GM23338 (cell line): ENCODE measurements around the gene ADCY1. TPM values are rescaled to one million over a fixed set of nuclear protein-coding genes. Genes with fewer than 3 reads are reported as not detected.

ENCODE experiments used
- ATAC-seq: fragments of 200-7000 bp; cut with Tn5 transposase; 3 replicates; pipeline ENCODE4 v1.9.1; 2020
- DNase-seq: peaks from one replicate; pipeline ENCODE4 v3.0.0-alpha.2; 2015; ENCODE audit warnings: low spot score
- H2AFZ ChIP-seq: fragments of 200-600 bp; sonication (generic); 2 replicates; pipeline ENCODE4 v1.8.0; 2016; ENCODE audit warnings: antibody characterized with exemption, mild to moderate bottlenecking, moderate library complexity
- H3F3A ChIP-seq: fragments of 200-600 bp; sonication (generic); replicated peaks from 2 replicates; pipeline ENCODE4 v1.8.0; 2017; ENCODE audit warnings: antibody characterized with exemption, mixed run types, low read depth
- H3K27ac ChIP-seq: fragments of 200-600 bp; sonication (generic); 2 replicates; pipeline ENCODE4 v1.6.1; 2016; ENCODE audit warnings: low read depth
- H3K27me3 ChIP-seq: fragments of 200-600 bp; sonication (generic); 2 replicates; pipeline ENCODE4 v1.8.0; 2016; ENCODE audit warnings: mild to moderate bottlenecking, mixed run types, moderate library complexity; ENCODE audit not compliant: insufficient read depth
- H3K36me3 ChIP-seq: fragments of 200-600 bp; sonication (generic); 2 replicates; pipeline ENCODE4 v1.8.0; 2016; ENCODE audit warnings: mild to moderate bottlenecking; ENCODE audit not compliant: insufficient read depth
- H3K4me1 ChIP-seq: fragments of 200-600 bp; sonication (generic); 2 replicates; pipeline ENCODE4 v1.8.0; 2016; ENCODE audit warnings: mild to moderate bottlenecking, moderate library complexity; ENCODE audit not compliant: insufficient read depth
- H3K4me2 ChIP-seq: fragments of 200-600 bp; sonication (generic); 2 replicates; pipeline ENCODE4 v1.7.1; 2017; ENCODE audit warnings: mixed run types
- H3K4me3 ChIP-seq: fragments of 200-600 bp; sonication (generic); 2 replicates; pipeline ENCODE4 v1.6.1; 2016; ENCODE audit warnings: mixed run types
- H3K79me2 ChIP-seq: fragments of 200-600 bp; sonication (generic); replicated peaks from 2 replicates; pipeline ENCODE4 v1.8.0; 2017; ENCODE audit warnings: mild to moderate bottlenecking; ENCODE audit not compliant: insufficient read depth
- H3K9me2 ChIP-seq: fragments of 200-600 bp; sonication (generic); 2 replicates; pipeline ENCODE4 v1.8.0; 2017; ENCODE audit not compliant: insufficient read depth
- H4K20me1 ChIP-seq: fragments of 200-600 bp; sonication (generic); replicated peaks from 2 replicates; pipeline ENCODE4 v1.8.0; 2017; ENCODE audit warnings: mild to moderate bottlenecking; ENCODE audit not compliant: insufficient read depth
- H3K27ac Mint-ChIP-seq: 2 replicates; pipeline ENCODE4 v1.8.0; 2020; ENCODE audit warnings: inconsistent platforms, mild to moderate bottlenecking, moderate library complexity, mixed read lengths
- H3K27me3 Mint-ChIP-seq: 3 replicates; pipeline ENCODE4 v1.8.0; 2022; ENCODE audit warnings: low read depth, mild to moderate bottlenecking, moderate library complexity, mixed read lengths, inconsistent platforms; ENCODE audit not compliant: insufficient read depth, poor library complexity
- H3K36me3 Mint-ChIP-seq: 3 replicates; pipeline ENCODE4 v1.8.0; 2021; ENCODE audit warnings: low read depth, mild to moderate bottlenecking, inconsistent platforms, moderate library complexity, mixed read lengths
- H3K4me1 Mint-ChIP-seq: 3 replicates; pipeline ENCODE4 v1.8.0; 2020; ENCODE audit warnings: mild to moderate bottlenecking, inconsistent platforms, mixed read lengths
- H3K4me3 Mint-ChIP-seq: 3 replicates; pipeline ENCODE4 v1.8.0; 2021; ENCODE audit warnings: moderate library complexity, mild to moderate bottlenecking, inconsistent platforms, mixed read lengths
- H3K9me3 Mint-ChIP-seq: 3 replicates; pipeline ENCODE4 v1.8.0; 2020; ENCODE audit warnings: moderate library complexity, mild to moderate bottlenecking, inconsistent platforms, mixed read lengths
- EZH2 ChIP-seq: fragments of 200-600 bp; sonication (generic); IDR thresholded peaks from one replicate; pipeline ENCODE4 v1.8.0; 2017; ENCODE audit warnings: antibody characterized with exemption, mild to moderate bottlenecking, low read depth; ENCODE audit not compliant: unreplicated experiment
- STAT1 ChIP-seq: IDR thresholded peaks from one replicate; pipeline ENCODE4 v1.6.1; 2016; ENCODE audit warnings: antibody characterized with exemption; ENCODE audit not compliant: unreplicated experiment
- polyA plus RNA-seq: library from polyadenylated mRNA; unstranded; fragments of >200 nt; fragmentation: Nextera tagmentation; extraction: Ambion mirVana; gene quantifications from 2 replicates; pipeline ENCODE4 v1.2.1, GENCODE V29; 2016
- total RNA-seq: library from RNA; depleted of rRNA; stranded (reverse); fragments of >200 nt; shearing (Covaris generic); gene quantifications from 2 replicates; pipeline ENCODE4 v1.2.3, GENCODE V29; 2014
- TF ChIP-seq, protein P1 (sequence below), 2 experiments: fragments of 200-600 bp in 1 of 2; sonication (generic) in 1 of 2; conservative IDR thresholded peaks; 2 replicates each; pipeline versions ENCODE4 v1.5.1 to v1.6.1; 2016 to 2017; ENCODE audit warnings: antibody characterized with exemption in 2 of 2, low read depth in 2 of 2, mild to moderate bottlenecking in 2 of 2, moderate library complexity in 1 of 2

The ADCY1 gene
- total and polyA plus RNA-seq, 2 experiments from 2014 or later, result 2.3 to 18.7 TPM

DNA sequence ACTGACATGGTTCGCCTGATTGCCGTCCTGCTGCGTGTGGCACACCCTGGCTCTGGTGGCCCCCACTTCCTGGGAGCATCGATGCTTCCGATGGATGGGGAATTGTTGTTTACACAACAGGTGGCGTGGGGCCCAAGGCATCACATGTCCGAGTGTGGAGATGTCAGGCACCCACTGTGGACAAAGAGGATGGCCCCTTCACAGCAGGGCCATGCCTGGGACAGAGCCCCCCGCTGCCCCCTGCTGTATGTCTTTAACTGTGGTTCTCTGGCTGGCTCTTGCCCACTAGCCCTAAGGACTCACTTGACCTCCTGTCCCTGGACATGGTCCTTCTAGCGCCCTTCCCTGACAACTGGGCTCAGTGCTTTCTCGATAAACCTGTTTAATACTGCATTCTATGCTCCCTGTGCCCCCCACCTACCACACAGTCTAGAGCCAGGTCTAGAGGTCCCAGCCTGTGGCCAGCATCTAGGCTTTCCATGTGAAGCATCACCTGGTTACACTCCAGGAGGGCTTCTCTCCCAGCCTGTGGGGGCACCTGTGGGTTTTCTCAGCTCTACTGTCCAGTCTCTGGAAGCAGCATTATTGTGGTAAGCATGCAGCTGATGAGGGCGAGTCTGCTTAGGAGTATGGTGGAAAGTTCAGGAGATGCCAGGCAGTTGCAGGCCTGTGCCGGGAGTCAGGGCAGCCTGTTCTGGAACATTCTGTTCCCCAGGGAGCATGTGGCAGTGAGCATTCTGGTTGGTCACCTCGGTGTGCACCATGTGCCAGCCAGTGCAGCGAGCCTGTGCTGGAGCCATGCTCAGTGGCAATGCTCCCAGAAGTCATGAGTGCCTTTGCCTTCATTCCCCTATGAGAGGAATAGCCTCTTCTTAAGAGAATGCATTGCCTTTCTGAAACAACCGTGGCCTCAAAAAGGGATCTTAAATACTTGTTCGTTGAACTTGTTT, 10.4 kb downstream of the ADCY1 start:
- Mint-ChIP-seq H3K4me1 (peaks cover 39% of the 10 kb centered on the region), H3K36me3 (no peaks in the 10 kb centered on the region), H3K9me3 (no peaks in the 10 kb centered on the region), H3K4me3 (no peak overlapping the region), H3K27me3 (peaks cover 10% of the 10 kb centered on the region), H3K27ac (no peak overlapping the region)
- H3K79me2 ChIP-seq, result peaks cover 21% of the 10 kb centered on the region
- no peak for DNase-seq
- no peaks in the 10 kb centered on the region for H3K27me3 ChIP-seq
- no peak overlapping the region for H3K4me3 ChIP-seq
- H3K9me2 ChIP-seq, result no peaks in the 10 kb centered on the region
- H4K20me1 ChIP-seq, result no peaks in the 10 kb centered on the region
- H2AFZ ChIP-seq, result no peak overlapping the region
- TF ChIP-seq, protein P1, sequence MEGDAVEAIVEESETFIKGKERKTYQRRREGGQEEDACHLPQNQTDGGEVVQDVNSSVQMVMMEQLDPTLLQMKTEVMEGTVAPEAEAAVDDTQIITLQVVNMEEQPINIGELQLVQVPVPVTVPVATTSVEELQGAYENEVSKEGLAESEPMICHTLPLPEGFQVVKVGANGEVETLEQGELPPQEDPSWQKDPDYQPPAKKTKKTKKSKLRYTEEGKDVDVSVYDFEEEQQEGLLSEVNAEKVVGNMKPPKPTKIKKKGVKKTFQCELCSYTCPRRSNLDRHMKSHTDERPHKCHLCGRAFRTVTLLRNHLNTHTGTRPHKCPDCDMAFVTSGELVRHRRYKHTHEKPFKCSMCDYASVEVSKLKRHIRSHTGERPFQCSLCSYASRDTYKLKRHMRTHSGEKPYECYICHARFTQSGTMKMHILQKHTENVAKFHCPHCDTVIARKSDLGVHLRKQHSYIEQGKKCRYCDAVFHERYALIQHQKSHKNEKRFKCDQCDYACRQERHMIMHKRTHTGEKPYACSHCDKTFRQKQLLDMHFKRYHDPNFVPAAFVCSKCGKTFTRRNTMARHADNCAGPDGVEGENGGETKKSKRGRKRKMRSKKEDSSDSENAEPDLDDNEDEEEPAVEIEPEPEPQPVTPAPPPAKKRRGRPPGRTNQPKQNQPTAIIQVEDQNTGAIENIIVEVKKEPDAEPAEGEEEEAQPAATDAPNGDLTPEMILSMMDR (conservative IDR thresholded peaks at IDR 0.05; ENCODE audit: low read depth in 2 of 2), result peak in 1 of 2 experiments; percentile 47; a peak in 2 of 4 replicates
- no peak for TF ChIP-seq EZH2
- H3F3A ChIP-seq, result no peaks in the 10 kb centered on the region
- no peak overlapping the region for H3K4me2 ChIP-seq
- peaks cover 17% of the 10 kb centered on the region for H3K4me1 ChIP-seq
- H3K36me3 ChIP-seq, result no peaks in the 10 kb centered on the region
- ATAC-seq, result no peak
- H3K27ac ChIP-seq, result no peak overlapping the region

- Histone ChIP-seq H3K4me2 (no peak overlapping the region), H3K27ac (no peak overlapping the region), H3K9me2 (no peaks in the 10 kb centered on the region), H3K4me1 (peaks cover 17% of the 10 kb centered on the region), H3K27me3 (no peaks in the 10 kb centered on the region), H2AFZ (no peak overlapping the region), H3F3A (no peaks in the 10 kb centered on the region), H4K20me1 (no peaks in the 10 kb centered on the region), H3K4me3 (no peak overlapping the region), H3K36me3 (no peaks in the 10 kb centered on the region), H3K79me2 (peaks cover 21% of the 10 kb centered on the region)
- DNase-seq (no peak), ATAC-seq (no peak)
- TF ChIP-seq, protein P1 (conservative IDR thresholded peaks at IDR 0.05; ENCODE audit: low read depth in 2 of 2), result no peak
- TF ChIP-seq STAT1, result no peak
- 0 out of 2 replicates have a peak overlapping the region, but pooled peaks have one; percentile 62 for H3K27ac Mint-ChIP-seq
- H3K9me3 Mint-ChIP-seq, result no peaks in the 10 kb centered on the region
- no peak overlapping the region for H3K4me3 Mint-ChIP-seq
- H3K4me1 Mint-ChIP-seq, result peaks cover 46% of the 10 kb centered on the region
- no peaks in the 10 kb centered on the region for H3K36me3 Mint-ChIP-seq
- peaks cover 13% of the 10 kb centered on the region for H3K27me3 Mint-ChIP-seq
These were observed 11.5 kb downstream of the ADCY1 start for GRCh38 chr7:45585628-45586027.
